SH-SY5Y (cell line): ENCODE measurements around the gene TCP11.

Experiments used
- GATA2 ChIP-seq: IDR thresholded peaks from 2 replicates; pipeline ENCODE4 v1.6.1; 2011; ENCODE audit warnings: mild to moderate bottlenecking, low read depth, low read length
- GATA3 ChIP-seq: IDR thresholded peaks from 2 replicates; pipeline ENCODE4 v1.6.1; 2011; ENCODE audit warnings: low read depth, mild to moderate bottlenecking, low read length, moderate library complexity

TCP11 gene

DNA sequence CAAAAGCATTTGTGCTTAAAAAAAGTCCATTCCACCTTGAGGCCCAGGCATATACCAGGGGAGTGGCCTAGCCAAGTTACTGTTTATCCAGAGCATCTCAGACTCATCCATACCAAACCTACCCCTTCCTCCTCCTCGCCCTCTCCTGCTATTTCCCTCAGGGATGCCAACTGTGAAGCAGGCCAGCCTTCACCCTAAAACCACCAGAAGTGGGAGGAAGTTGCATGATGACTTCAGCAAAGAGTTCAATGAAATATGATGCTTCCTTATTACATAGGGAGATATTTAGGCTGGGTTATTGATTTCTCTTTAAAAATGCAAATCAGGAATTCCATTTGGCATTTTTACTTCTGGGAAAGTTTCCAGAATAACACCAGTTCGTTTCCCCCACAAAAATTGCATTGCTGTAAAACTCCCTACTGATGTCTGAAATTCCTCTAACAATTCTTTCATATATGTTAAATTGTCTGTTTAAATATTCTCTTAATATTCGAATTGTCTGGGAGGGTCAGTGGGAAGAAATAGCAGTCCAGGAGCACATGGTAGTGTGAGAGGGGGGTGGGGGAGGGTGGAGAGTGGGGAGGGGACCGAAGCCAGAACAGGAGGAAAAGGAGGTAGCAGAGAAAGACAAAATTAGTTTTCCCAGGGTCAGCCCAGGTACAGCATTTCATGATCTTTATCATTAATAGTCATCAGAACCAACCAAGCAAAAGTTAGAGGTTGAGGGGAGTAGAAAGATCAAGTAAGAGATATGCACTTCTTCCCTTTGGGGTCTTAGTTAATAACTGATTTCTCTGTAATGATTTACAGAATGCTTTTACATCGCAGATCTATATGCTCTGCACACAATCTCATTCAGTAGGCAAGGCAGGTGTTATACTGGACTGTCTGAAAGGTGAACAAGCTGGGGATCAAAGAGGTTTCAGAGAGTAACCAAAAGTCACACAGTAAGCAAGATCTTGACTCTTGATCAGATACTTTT lies 1.7 kb upstream of the TCP11 start:
- TF ChIP-seq GATA3 (no peak), GATA2 (no peak)

GRCh38 chr6:35140639-35141006 lies 516 bp downstream of the TCP11 start:
- TF ChIP-seq GATA3 (no peak), GATA2 (no peak)

- TF ChIP-seq GATA2 (no peak), GATA3 (no peak)
Measured at GRCh38 chr6:35139924-35140638, 1.1 kb downstream of the TCP11 start.

GRCh38 chr6:35139470-35139869 lies 1.7 kb downstream of the TCP11 start:
- TF ChIP-seq GATA3 (no peak), GATA2 (no peak)

DNA sequence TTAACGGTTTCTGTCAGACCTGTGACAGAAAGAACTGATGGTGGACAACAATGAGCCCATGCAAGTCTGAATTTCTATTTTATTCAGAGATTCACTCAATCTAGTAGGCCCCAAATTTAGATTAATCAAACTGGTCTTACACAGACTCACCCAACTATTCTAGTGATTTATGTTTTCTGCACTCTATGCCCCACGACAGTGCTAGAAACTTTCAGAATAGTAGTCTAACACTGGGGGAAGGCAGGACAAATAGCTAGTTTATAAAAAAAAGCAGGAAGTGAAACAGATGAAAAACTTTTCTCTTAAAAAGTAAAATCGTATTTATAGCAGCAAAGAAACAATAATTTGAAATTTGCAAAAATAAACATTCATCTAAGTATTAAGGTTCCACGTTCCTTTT lies 5.0 kb downstream of the TCP11 start:
- TF ChIP-seq GATA3 (no peak), GATA2 (no peak)

- no peak for TF ChIP-seq GATA3
- TF ChIP-seq GATA2, result no peak
Measured at GRCh38 chr6:35128496-35128895, 12.6 kb downstream of the TCP11 start.

GRCh38 chr6:35128042-35128441 lies 13.1 kb downstream of the TCP11 start:
- TF ChIP-seq GATA3 (no peak), GATA2 (no peak)

DNA sequence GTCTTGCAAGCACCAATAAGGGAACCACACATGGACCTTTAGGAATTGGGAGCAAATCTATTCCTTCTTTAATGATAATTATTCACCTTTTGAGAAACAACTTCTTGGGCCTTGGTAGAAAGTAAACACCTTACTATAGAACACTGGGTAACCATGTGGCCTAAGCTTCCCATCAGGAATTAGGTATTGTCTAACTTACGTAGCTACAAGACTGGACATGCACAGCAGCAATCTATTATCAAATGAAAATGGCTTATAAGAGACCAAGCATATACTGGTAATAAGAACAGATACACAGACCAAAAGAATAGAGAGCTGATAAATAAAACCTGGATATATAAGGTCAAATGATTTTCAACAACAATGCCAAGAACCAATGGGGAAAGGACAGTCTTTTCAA lies 16.8 kb downstream of the TCP11 start:
- no peak for TF ChIP-seq GATA3
- no peak for TF ChIP-seq GATA2

- no peak for TF ChIP-seq GATA3
- TF ChIP-seq GATA2, result no peak
Measured at GRCh38 chr6:35120746-35121145, 20.4 kb downstream of the TCP11 start.

- TF ChIP-seq GATA3 (no peak), GATA2 (no peak)
Measured at GRCh38 chr6:35108309-35108885, 32.7 kb downstream of the TCP11 start.

GRCh38 chr6:35105078-35105477 lies 36.1 kb downstream of the TCP11 start:
- TF ChIP-seq GATA3 (no peak), GATA2 (no peak)

GRCh38 chr6:35099116-35099515 lies 42.0 kb downstream of the TCP11 start:
- no peak for TF ChIP-seq GATA3
- TF ChIP-seq GATA2, result no peak

- no peak for TF ChIP-seq GATA3
- TF ChIP-seq GATA2, result no peak
Measured at GRCh38 chr6:35096129-35096862, 44.8 kb downstream of the TCP11 start.

GRCh38 chr6:35094183-35094582 lies 47.0 kb downstream of the TCP11 start:
- TF ChIP-seq GATA3 (no peak), GATA2 (no peak)
